RWPE1 (cell line): ENCODE results near the gene CNTN5.

ENCODE experiments used
- CTCF ChIA-PET: fragments of 350-600 bp; sonication (Branson Sonifier 250); formaldehyde crosslinking; extraction: SDS; loops from one replicate; lab custom pipeline; 2021; lab: Yijun Ruan, JAX
- POLR2A ChIA-PET: fragments of 400-600 bp; formaldehyde crosslinking; extraction: SDS; loops from one replicate; lab custom pipeline; 2020; ENCODE audit warnings: antibody characterized with exemption; ENCODE audit not compliant: low non-redundant PET; lab: Yijun Ruan, JAX
- DNase-seq: peaks from one replicate; pipeline ENCODE4 v3.0.0; 2012; ENCODE audit warnings: low spot score
- H3K27ac ChIP-seq: fragments of 450-650 bp; 2 replicates; pipeline ENCODE4 v1.5.1; 2017
- CTCF ChIP-seq: fragments of 450-650 bp; conservative IDR thresholded peaks from 2 replicates; pipeline ENCODE4 v1.5.1; 2017; ENCODE audit warnings: low read depth, mild to moderate bottlenecking

CNTN5 gene

GRCh38 chr11:100093698-100094097 lies 1072.9 kb downstream of the CNTN5 start:
- ChIA-PET POLR2A (no interaction called here), CTCF (no interaction called here)
- no peak for TF ChIP-seq CTCF
- DNase-seq, result no peak
- H3K27ac ChIP-seq, result no peak overlapping the region

- no peak for TF ChIP-seq CTCF
- DNase-seq, result no peak
- ChIA-PET POLR2A (no interaction called here), CTCF (interaction anchor here (0.6 kb wide), 1 partner anchor 451 kb away, joined by 3 read pairs; no protein-coding TSS in a partner anchor)
- no peak overlapping the region for H3K27ac ChIP-seq
Measured at GRCh38 chr11:100094121-100094865, 1073.5 kb downstream of the CNTN5 start.

GRCh38 chr11:100095809-100096208 lies 1075.1 kb downstream of the CNTN5 start:
- ChIA-PET CTCF (no interaction called here), POLR2A (no interaction called here)
- DNase-seq, result no peak
- no peak for TF ChIP-seq CTCF
- no peak overlapping the region for H3K27ac ChIP-seq

- H3K27ac ChIP-seq, result no peak overlapping the region
- TF ChIP-seq CTCF, result no peak
- ChIA-PET CTCF (no interaction called here), POLR2A (no interaction called here)
- DNase-seq, result no peak
Measured at GRCh38 chr11:100098560-100098959, 1077.8 kb downstream of the CNTN5 start.

GRCh38 chr11:100105255-100105981 lies 1084.7 kb downstream of the CNTN5 start:
- TF ChIP-seq CTCF, result no peak
- H3K27ac ChIP-seq, result no peak overlapping the region
- CTCF ChIA-PET, result no interaction called here
- DNase-seq, result no peak
- POLR2A ChIA-PET, result no interaction called here

- CTCF ChIA-PET, result no interaction called here
- no peak overlapping the region for H3K27ac ChIP-seq
- DNase-seq, result no peak
- TF ChIP-seq CTCF, result no peak
- POLR2A ChIA-PET, result no interaction called here
Measured at GRCh38 chr11:100105982-100106358, 1085.2 kb downstream of the CNTN5 start.
